Skeletal muscle cell (primary cell): ENCODE measurements around the gene PSMD14.
"Not testable (repeated sequence)": the region's sequence is repeated elsewhere in the genome, so short reads cannot be mapped to it uniquely, and the experiment has no call there.

Experiments used
- DNase-seq: peaks from one replicate; pipeline ENCODE4 v3.0.0-alpha.2; 2010; ENCODE audit warnings: low read depth
- H3K4me3 ChIP-seq: 2 replicates; pipeline ENCODE4 v1.5.1; 2011; ENCODE audit warnings: low read depth, mild to moderate bottlenecking, control low read depth, low read length, moderate library complexity

The PSMD14 gene

GRCh38 chr2:161308178-161308955 lies at the start of gene PSMD14:
Gene PSMD14, plus strand, starts transcription at chr2:161308425. Its CDS starts 10,401 bp downstream, at chr2:161318826.
- H3K4me3 ChIP-seq: peak within 1 kb of the TSS; percentile 78
- peak; percentile 76 for DNase-seq

- no peak for DNase-seq
- H3K4me3 ChIP-seq: no peak overlapping the region
Observed at GRCh38 chr2:161265874-161266273, 42.4 kb upstream of the PSMD14 start.

- no peak for DNase-seq
- no peak overlapping the region for H3K4me3 ChIP-seq
Observed at GRCh38 chr2:161269111-161269510, 39.1 kb upstream of the PSMD14 start.

- no peak overlapping the region for H3K4me3 ChIP-seq
- peak; percentile 17 for DNase-seq
Observed at GRCh38 chr2:161273038-161273760, 35.0 kb upstream of the PSMD14 start.

GRCh38 chr2:161278564-161279229 lies 29.5 kb upstream of the PSMD14 start:
- not testable (repeated sequence) for H3K4me3 ChIP-seq, DNase-seq

GRCh38 chr2:161279230-161279815 lies 28.9 kb upstream of the PSMD14 start:
- H3K4me3 ChIP-seq, DNase-seq: not testable (repeated sequence)

GRCh38 chr2:161280906-161281323 lies 27.3 kb upstream of the PSMD14 start:
- DNase-seq, H3K4me3 ChIP-seq: not testable (repeated sequence)

GRCh38 chr2:161281615-161282310 lies 26.5 kb upstream of the PSMD14 start:
- H3K4me3 ChIP-seq, DNase-seq: not testable (repeated sequence)

- not testable (repeated sequence) for DNase-seq, H3K4me3 ChIP-seq
Observed at GRCh38 chr2:161282311-161282644, 25.9 kb upstream of the PSMD14 start.

GRCh38 chr2:161283926-161284325 lies 24.3 kb upstream of the PSMD14 start:
- H3K4me3 ChIP-seq: no peak overlapping the region
- DNase-seq: no peak

GRCh38 chr2:161303535-161304050 lies 4.6 kb upstream of the PSMD14 start:
- H3K4me3 ChIP-seq: no peak overlapping the region
- DNase-seq: no peak

- DNase-seq: no peak
- H3K4me3 ChIP-seq: no peak overlapping the region
Observed at GRCh38 chr2:161306919-161307318, 1.3 kb upstream of the PSMD14 start.

GRCh38 chr2:161307676-161308075 lies 549 bp upstream of the PSMD14 start:
- DNase-seq: no peak
- H3K4me3 ChIP-seq: peak overlapping the region; percentile 78

- no peak for DNase-seq
- no peak overlapping the region for H3K4me3 ChIP-seq
Observed at GRCh38 chr2:161312996-161313395, 4.8 kb downstream of the PSMD14 start.

- no peak for DNase-seq
- H3K4me3 ChIP-seq: no peak overlapping the region
Observed at GRCh38 chr2:161315380-161315779, 7.2 kb downstream of the PSMD14 start.

- H3K4me3 ChIP-seq: no peak overlapping the region
- no peak for DNase-seq
Observed at GRCh38 chr2:161316701-161317100, 8.5 kb downstream of the PSMD14 start.

- DNase-seq: no peak
- H3K4me3 ChIP-seq: no peak overlapping the region
Observed at GRCh38 chr2:161321944-161322648, 13.9 kb downstream of the PSMD14 start.

GRCh38 chr2:161324876-161325275 lies 16.7 kb downstream of the PSMD14 start:
- DNase-seq: no peak
- no peak overlapping the region for H3K4me3 ChIP-seq

- no peak overlapping the region for H3K4me3 ChIP-seq
- no peak for DNase-seq
Observed at GRCh38 chr2:161327582-161327981, 19.4 kb downstream of the PSMD14 start.
